Upper lobe of left lung (tissue), 4 donors: ENCODE results near the gene SCN5A.

Source experiments
- POLR2A ChIP-seq, 4 donors: fragments of 450-650 bp; IDR thresholded peaks; one replicate each; pipeline ENCODE4 v1.5.1; 2016 to 2017; ENCODE audit warnings: antibody characterized with exemption in 4 of 4, mild to moderate bottlenecking in 2 of 4
- POLR2AphosphoS5 ChIP-seq, 2 donors: sonication (generic); formaldehyde crosslinking; IDR thresholded peaks; one replicate each; pipeline ENCODE4 v1.5.1; 2017; ENCODE audit warnings: antibody characterized with exemption in 2 of 2
- TF ChIP-seq, protein P1 (sequence below), 6 experiments: fragments of 450-650 bp in 4 of 6; fragments of 200-600 bp in 2 of 6; sonication (generic) in 2 of 6; IDR thresholded peaks; one replicate each; pipeline ENCODE4 v1.5.1; 2016 to 2019; ENCODE audit warnings: antibody characterized with exemption in 6 of 6

DNA sequence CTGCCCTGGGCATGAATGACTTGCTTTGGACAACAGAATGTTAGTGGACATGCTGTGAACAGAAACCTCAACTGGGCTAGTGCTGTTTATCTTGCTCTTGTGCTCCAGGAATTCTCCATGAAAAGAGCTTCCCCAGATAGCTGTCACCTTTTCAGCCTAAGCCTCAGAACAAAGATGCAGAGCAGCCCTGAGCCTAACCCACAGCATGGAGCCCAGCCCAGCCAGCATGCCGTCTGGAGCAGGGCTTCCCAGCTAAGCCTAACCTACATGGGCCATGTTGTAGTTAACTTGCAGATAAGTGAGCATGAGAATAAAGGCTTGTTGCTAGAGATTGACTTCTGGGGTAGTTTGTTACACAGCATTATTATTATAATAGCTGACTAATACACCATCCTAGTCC lies 48.9 kb downstream of the SCN5A start:
- TF ChIP-seq POLR2AphosphoS5 (IDR thresholded peaks at IDR 0.05) (no peak), POLR2A (IDR thresholded peaks at IDR 0.05) (no peak)
- TF ChIP-seq, protein P1, sequence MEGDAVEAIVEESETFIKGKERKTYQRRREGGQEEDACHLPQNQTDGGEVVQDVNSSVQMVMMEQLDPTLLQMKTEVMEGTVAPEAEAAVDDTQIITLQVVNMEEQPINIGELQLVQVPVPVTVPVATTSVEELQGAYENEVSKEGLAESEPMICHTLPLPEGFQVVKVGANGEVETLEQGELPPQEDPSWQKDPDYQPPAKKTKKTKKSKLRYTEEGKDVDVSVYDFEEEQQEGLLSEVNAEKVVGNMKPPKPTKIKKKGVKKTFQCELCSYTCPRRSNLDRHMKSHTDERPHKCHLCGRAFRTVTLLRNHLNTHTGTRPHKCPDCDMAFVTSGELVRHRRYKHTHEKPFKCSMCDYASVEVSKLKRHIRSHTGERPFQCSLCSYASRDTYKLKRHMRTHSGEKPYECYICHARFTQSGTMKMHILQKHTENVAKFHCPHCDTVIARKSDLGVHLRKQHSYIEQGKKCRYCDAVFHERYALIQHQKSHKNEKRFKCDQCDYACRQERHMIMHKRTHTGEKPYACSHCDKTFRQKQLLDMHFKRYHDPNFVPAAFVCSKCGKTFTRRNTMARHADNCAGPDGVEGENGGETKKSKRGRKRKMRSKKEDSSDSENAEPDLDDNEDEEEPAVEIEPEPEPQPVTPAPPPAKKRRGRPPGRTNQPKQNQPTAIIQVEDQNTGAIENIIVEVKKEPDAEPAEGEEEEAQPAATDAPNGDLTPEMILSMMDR (IDR thresholded peaks at IDR 0.05) = no peak
